ENCODE results near the gene NPSR1.

The NPSR1 gene

DNA sequence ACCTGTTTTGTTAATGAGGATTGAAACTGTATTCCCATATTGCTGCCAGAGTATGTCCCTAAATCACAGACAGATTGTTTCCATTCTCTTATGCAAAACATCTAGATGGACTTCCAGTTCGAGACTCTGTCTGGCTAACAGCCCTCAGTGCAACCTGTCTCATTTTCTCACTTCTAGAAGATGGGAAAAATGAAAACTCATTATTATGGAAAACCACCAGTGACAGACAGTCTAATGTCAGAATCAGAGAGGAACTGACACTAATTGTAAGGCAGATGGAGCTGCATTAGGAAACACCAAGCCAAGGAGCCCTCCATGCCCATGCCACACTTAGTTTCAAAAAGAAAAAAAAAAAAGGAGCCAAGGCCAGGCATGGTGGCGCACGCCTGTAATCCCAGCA lies 61.6 kb downstream of the NPSR1 start:
- no peak overlapping the region for H3K4me3 ChIP-seq (ENCODE audit: low read length)
- TF ChIP-seq, protein P1, sequence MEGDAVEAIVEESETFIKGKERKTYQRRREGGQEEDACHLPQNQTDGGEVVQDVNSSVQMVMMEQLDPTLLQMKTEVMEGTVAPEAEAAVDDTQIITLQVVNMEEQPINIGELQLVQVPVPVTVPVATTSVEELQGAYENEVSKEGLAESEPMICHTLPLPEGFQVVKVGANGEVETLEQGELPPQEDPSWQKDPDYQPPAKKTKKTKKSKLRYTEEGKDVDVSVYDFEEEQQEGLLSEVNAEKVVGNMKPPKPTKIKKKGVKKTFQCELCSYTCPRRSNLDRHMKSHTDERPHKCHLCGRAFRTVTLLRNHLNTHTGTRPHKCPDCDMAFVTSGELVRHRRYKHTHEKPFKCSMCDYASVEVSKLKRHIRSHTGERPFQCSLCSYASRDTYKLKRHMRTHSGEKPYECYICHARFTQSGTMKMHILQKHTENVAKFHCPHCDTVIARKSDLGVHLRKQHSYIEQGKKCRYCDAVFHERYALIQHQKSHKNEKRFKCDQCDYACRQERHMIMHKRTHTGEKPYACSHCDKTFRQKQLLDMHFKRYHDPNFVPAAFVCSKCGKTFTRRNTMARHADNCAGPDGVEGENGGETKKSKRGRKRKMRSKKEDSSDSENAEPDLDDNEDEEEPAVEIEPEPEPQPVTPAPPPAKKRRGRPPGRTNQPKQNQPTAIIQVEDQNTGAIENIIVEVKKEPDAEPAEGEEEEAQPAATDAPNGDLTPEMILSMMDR (conservative IDR thresholded peaks at IDR 0.05; ENCODE audit: low read depth, low read length), result no peak
- DNase-seq (ENCODE audit: low read depth), result no peak

DNA sequence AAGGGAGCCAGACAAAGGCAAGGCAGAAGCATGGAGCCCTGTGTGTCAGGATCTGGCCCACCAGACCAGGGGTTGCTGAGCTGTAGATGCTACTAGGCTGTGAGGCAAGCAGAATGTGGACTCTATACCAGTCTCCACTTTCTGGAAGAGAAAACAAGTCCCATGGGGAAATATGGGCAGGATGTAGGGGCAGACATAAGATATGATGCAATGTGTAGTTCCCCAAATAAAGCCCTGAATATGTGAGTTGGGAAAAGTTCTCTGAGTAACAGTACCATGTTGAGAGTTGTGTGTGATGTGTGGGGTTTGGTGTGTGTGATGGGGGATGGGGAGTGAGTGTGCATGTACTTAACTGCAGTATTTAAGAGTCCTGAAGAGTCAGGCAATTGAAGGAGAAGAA lies 62.3 kb downstream of the NPSR1 start:
- no peak overlapping the region for H3K4me3 ChIP-seq (ENCODE audit: low read length)
- TF ChIP-seq, protein P1 (conservative IDR thresholded peaks at IDR 0.05; ENCODE audit: low read depth, low read length), result no peak
- no peak for DNase-seq (ENCODE audit: low read depth)

DNA sequence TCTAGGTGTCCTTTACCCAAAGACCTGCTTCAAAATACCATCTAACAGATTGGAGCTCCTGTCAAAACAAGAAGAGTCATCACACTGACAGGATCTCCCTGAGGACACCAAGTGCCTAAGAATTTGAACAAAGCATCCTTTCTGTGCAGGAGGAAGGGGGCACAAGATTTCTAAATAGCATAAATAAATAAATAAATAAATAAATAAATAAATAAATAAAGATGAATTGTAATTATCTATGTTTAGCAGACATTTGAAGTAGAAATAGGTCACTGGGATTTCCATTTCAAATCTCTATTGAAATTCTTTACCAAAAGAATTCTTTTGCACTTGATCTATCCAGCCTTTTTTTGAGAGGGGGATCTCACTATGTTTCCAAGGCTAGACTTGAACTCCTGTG lies 65.3 kb downstream of the NPSR1 start:
- no peak for DNase-seq (ENCODE audit: low read depth)
- TF ChIP-seq, protein P1 (conservative IDR thresholded peaks at IDR 0.05; ENCODE audit: low read depth, low read length), result no peak
- no peak overlapping the region for H3K4me3 ChIP-seq (ENCODE audit: low read length)

DNA sequence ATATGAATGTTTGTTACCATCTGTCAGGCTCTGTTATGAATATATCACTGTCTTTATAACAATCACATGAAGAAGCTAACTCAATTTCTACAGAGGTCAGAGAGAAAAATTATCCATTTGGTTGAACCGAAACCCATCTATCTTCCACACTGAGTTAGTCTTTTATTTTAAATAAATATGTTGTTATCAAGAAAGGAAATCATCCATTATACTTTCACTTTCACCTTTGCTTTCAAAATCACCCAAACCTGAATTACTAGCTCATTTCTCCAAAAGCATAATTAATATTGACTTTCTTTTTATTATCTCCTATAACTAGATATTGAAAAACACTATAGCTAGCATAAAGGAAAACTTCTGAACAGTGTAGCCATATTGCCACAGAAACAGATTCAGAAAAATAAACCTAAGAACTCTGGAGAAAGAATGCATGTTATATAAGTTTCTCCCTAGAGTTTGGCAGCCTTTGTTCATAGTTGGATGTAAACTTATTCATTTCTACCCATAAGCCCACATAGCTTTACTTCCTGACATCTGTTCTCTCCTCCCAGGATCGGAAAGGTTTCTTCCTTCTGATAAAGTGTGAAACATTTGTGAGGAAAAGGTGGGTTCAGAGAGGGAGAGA lies 66.0 kb downstream of the NPSR1 start:
- no peak for DNase-seq (ENCODE audit: low read depth)
- TF ChIP-seq, protein P1 (conservative IDR thresholded peaks at IDR 0.05; ENCODE audit: low read depth, low read length), result no peak
- H3K4me3 ChIP-seq (ENCODE audit: low read length), result no peak overlapping the region

DNA sequence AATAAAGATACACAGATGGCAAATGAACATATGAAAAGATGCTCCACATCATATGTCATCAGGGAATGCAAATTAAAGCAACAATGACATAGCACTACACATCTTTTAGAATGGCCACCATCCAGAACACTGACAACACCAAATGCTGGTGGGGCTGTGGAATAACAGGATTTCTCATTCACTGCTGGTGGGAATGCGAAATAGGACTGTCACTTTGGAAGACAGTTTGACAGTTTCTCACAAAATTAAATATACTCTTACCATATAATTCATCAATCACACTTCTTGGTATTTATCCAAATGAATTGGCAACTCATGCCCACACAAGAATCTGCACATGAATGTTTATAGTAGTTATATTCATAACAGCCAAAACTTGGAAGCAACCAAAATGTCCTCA lies 68.2 kb downstream of the NPSR1 start:
- no peak for DNase-seq (ENCODE audit: low read depth)
- no peak overlapping the region for H3K4me3 ChIP-seq (ENCODE audit: low read length)
- TF ChIP-seq, protein P1 (conservative IDR thresholded peaks at IDR 0.05; ENCODE audit: low read depth, low read length), result no peak

DNA sequence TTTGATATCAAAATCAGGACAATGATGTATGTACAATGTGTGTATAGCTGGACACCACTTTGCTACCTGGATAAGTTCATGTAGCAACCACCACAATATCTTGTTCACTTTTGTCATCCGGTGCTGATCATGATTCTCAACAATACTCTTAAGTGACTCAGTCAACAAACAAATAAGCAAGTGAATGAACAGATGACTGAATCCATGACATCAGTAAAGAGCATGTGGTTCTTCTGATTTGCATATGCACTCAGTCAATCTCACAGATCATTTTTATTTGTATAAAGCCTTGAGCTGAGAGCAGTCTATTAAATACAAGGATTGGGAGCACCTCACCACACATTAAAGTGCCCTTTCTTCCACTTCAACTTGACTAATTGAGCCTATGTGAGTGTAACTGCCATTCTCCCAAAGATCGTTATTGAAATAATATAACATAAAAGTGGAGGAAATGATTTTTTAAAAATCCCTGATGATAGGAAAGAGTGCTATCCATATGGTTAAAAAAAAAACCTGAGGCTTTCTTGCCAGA lies 69.5 kb downstream of the NPSR1 start:
- TF ChIP-seq, protein P1 (conservative IDR thresholded peaks at IDR 0.05; ENCODE audit: low read depth, low read length), result no peak
- DNase-seq (ENCODE audit: low read depth), result no peak
- H3K4me3 ChIP-seq (ENCODE audit: low read length), result no peak overlapping the region

DNA sequence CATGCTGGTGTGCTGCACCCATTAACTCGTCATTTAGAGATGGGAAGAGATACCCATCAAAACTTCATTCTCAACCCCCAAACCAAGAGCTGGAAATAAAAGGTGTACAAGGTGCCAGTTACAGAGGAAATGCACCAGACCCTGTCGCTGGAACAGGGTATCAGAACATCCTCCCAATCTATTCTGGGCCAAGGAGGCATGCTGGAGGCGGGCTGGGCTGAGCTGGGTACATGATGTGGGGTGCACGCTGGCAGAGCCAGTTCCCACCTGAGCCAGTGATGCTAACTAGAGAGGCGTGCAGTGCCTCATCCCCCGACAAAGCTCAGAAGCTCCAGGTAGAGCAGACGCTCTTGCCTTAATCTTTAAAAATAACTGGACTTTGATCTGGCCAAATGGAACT lies 70.1 kb downstream of the NPSR1 start:
- DNase-seq (ENCODE audit: low read depth), result no peak
- no peak overlapping the region for H3K4me3 ChIP-seq (ENCODE audit: low read length)
- TF ChIP-seq, protein P1 (conservative IDR thresholded peaks at IDR 0.05; ENCODE audit: low read depth, low read length), result no peak

Measured in retinal pigment epithelial cell (primary cell).